Measurements from ENCODE around the gene SGMS1. TPM values are rescaled to one million over a fixed set of nuclear protein-coding genes. Genes with fewer than 3 reads are reported as not detected.
"Not testable (repeated sequence)": the region's sequence is repeated elsewhere in the genome, so short reads cannot be mapped to it uniquely, and the experiment has no call there.

Gene SGMS1
- total RNA-seq = 100 TPM
- polyA plus RNA-seq (ENCODE audit: insufficient read depth, low read depth, low replicate concordance) = 13.6 TPM
- long read RNA-seq, donor 1, partial matches to known transcripts = 0 of 2 reads
- long read RNA-seq, donor 1, other reads (novel, unspliced or antisense) = 0 of 2 reads
- long read RNA-seq, donor 2, partial matches to known transcripts = 6 of 11 reads
- long read RNA-seq, donor 2, other reads (novel, unspliced or antisense) = 0 of 11 reads
- long read RNA-seq, donor 3, partial matches to known transcripts = 0 of 10 reads
- long read RNA-seq, donor 3, other reads (novel, unspliced or antisense) = 5 of 10 reads
- long read RNA-seq, donor 4, transcript SGMS1-202 (11 exons, 3,744 nt) = major isoform, 6 of 8 reads
- long read RNA-seq, donor 4, partial matches to known transcripts = 0 of 8 reads
- long read RNA-seq, donor 4, other reads (novel, unspliced or antisense) = 0 of 8 reads
- long read RNA-seq, donor 5 = 0 reads
- long read RNA-seq, donor 6, partial matches to known transcripts = 5 of 9 reads
- long read RNA-seq, donor 6, other reads (novel, unspliced or antisense) = 0 of 9 reads
- long read RNA-seq, donor 7, transcript SGMS1-202 (11 exons, 3,744 nt) = major isoform, 29 of 90 reads
- long read RNA-seq, donor 7, partial matches to known transcripts = 12 of 90 reads
- long read RNA-seq, donor 7, other reads (novel, unspliced or antisense) = 49 of 90 reads
- long read RNA-seq, donor 8, transcript SGMS1-204 (2 exons, 625 nt) = major isoform, 5 of 5 reads
- long read RNA-seq, donor 8, partial matches to known transcripts = 0 of 5 reads
- long read RNA-seq, donor 8, other reads (novel, unspliced or antisense) = 0 of 5 reads
- long read RNA-seq, donor 9, partial matches to known transcripts = 0 of 1 reads
- long read RNA-seq, donor 9, other reads (novel, unspliced or antisense) = 0 of 1 reads
- long read RNA-seq, donor 10, partial matches to known transcripts = 10 of 16 reads
- long read RNA-seq, donor 10, other reads (novel, unspliced or antisense) = 0 of 16 reads

- Histone ChIP-seq H3K4me1 (ENCODE audit: control insufficient read depth in 2 of 3, insufficient read depth in 2 of 3, low read depth in 1 of 3, low read length in 3 of 3) (peaks cover 0 to 15% (median 7%) of the 10 kb centered on the region in 3 donors), H3K36me3 (ENCODE audit: control insufficient read depth in 2 of 3, insufficient read depth in 3 of 3, low read length in 3 of 3) (no peaks in the 10 kb centered on the region), H3K9me3 (ENCODE audit: control insufficient read depth in 2 of 3, insufficient read depth in 1 of 3, low read length in 3 of 3) (no peaks in the 10 kb centered on the region), H3K9ac (ENCODE audit: low read length in 3 of 3) (peak within 1 kb of the TSS; percentile 73 to 100 (median 98)), H3K27ac (ENCODE audit: low read depth in 2 of 2, low read length in 2 of 2) (peak within 1 kb of the TSS; percentile 99 to 100), H3K4me3 (ENCODE audit: low read length in 3 of 3) (peak within 1 kb of the TSS; percentile 85 to 92 (median 88)), H3K27me3 (ENCODE audit: control insufficient read depth, insufficient read depth, low read length) (no peaks in the 10 kb centered on the region)
- TF ChIP-seq CTCF (IDR thresholded peaks at IDR 0.05; ENCODE audit: borderline replicate concordance, extremely low read depth, insufficient read depth) = no peak
- DNase-seq = peak; percentile 88 to 97 (median 94)
- no peak for FAIRE-seq
- intact Hi-C loops (cut with DNase I) = no loop called here
Measured at GRCh38 chr10:50623663-50624412, at the start of gene SGMS1. Gene SGMS1 (minus strand): TSS chr10:50623956. CDS start chr10:50344114, 279,842 bp downstream.

GRCh38 chr10:50672152-50672551 lies 48.4 kb upstream of the SGMS1 start:
- DNase-seq; H3K9ac ChIP-seq (ENCODE audit: low read length in 3 of 3); H3K9me3 ChIP-seq (ENCODE audit: control insufficient read depth in 2 of 3, insufficient read depth in 1 of 3, low read length in 3 of 3); H3K36me3 ChIP-seq (ENCODE audit: control insufficient read depth in 2 of 3, insufficient read depth in 3 of 3, low read length in 3 of 3); intact Hi-C loops (cut with DNase I); H3K4me3 ChIP-seq (ENCODE audit: low read length in 3 of 3); H3K27ac ChIP-seq (ENCODE audit: low read depth in 2 of 2, low read length in 2 of 2); H3K4me1 ChIP-seq (ENCODE audit: control insufficient read depth in 2 of 3, insufficient read depth in 2 of 3, low read depth in 1 of 3, low read length in 3 of 3); H3K27me3 ChIP-seq (ENCODE audit: control insufficient read depth, insufficient read depth, low read length); FAIRE-seq: not testable (repeated sequence)

GRCh38 chr10:50671645-50672044 lies 47.9 kb upstream of the SGMS1 start:
- H3K9me3 ChIP-seq (ENCODE audit: control insufficient read depth in 2 of 3, insufficient read depth in 1 of 3, low read length in 3 of 3); intact Hi-C loops (cut with DNase I); H3K36me3 ChIP-seq (ENCODE audit: control insufficient read depth in 2 of 3, insufficient read depth in 3 of 3, low read length in 3 of 3); H3K27me3 ChIP-seq (ENCODE audit: control insufficient read depth, insufficient read depth, low read length); H3K9ac ChIP-seq (ENCODE audit: low read length in 3 of 3); H3K4me3 ChIP-seq (ENCODE audit: low read length in 3 of 3); FAIRE-seq; DNase-seq; H3K27ac ChIP-seq (ENCODE audit: low read depth in 2 of 2, low read length in 2 of 2); H3K4me1 ChIP-seq (ENCODE audit: control insufficient read depth in 2 of 3, insufficient read depth in 2 of 3, low read depth in 1 of 3, low read length in 3 of 3): not testable (repeated sequence)

GRCh38 chr10:50669957-50670356 lies 46.2 kb upstream of the SGMS1 start:
- H3K27ac ChIP-seq (ENCODE audit: low read depth in 2 of 2, low read length in 2 of 2); H3K4me1 ChIP-seq (ENCODE audit: control insufficient read depth in 2 of 3, insufficient read depth in 2 of 3, low read depth in 1 of 3, low read length in 3 of 3); intact Hi-C loops (cut with DNase I); H3K9ac ChIP-seq (ENCODE audit: low read length in 3 of 3); H3K27me3 ChIP-seq (ENCODE audit: control insufficient read depth, insufficient read depth, low read length); H3K9me3 ChIP-seq (ENCODE audit: control insufficient read depth in 2 of 3, insufficient read depth in 1 of 3, low read length in 3 of 3); FAIRE-seq; H3K4me3 ChIP-seq (ENCODE audit: low read length in 3 of 3); DNase-seq; H3K36me3 ChIP-seq (ENCODE audit: control insufficient read depth in 2 of 3, insufficient read depth in 3 of 3, low read length in 3 of 3): not testable (repeated sequence)

- intact Hi-C loops (cut with DNase I); H3K9ac ChIP-seq (ENCODE audit: low read length in 3 of 3); H3K27ac ChIP-seq (ENCODE audit: low read depth in 2 of 2, low read length in 2 of 2); H3K27me3 ChIP-seq (ENCODE audit: control insufficient read depth, insufficient read depth, low read length); H3K36me3 ChIP-seq (ENCODE audit: control insufficient read depth in 2 of 3, insufficient read depth in 3 of 3, low read length in 3 of 3); H3K4me1 ChIP-seq (ENCODE audit: control insufficient read depth in 2 of 3, insufficient read depth in 2 of 3, low read depth in 1 of 3, low read length in 3 of 3); FAIRE-seq; H3K9me3 ChIP-seq (ENCODE audit: control insufficient read depth in 2 of 3, insufficient read depth in 1 of 3, low read length in 3 of 3); H3K4me3 ChIP-seq (ENCODE audit: low read length in 3 of 3); DNase-seq: not testable (repeated sequence)
Measured at GRCh38 chr10:50667353-50667752, 43.6 kb upstream of the SGMS1 start.

- FAIRE-seq; H3K9me3 ChIP-seq (ENCODE audit: control insufficient read depth in 2 of 3, insufficient read depth in 1 of 3, low read length in 3 of 3); DNase-seq; intact Hi-C loops (cut with DNase I); H3K4me3 ChIP-seq (ENCODE audit: low read length in 3 of 3); H3K27me3 ChIP-seq (ENCODE audit: control insufficient read depth, insufficient read depth, low read length); H3K4me1 ChIP-seq (ENCODE audit: control insufficient read depth in 2 of 3, insufficient read depth in 2 of 3, low read depth in 1 of 3, low read length in 3 of 3); H3K9ac ChIP-seq (ENCODE audit: low read length in 3 of 3); H3K27ac ChIP-seq (ENCODE audit: low read depth in 2 of 2, low read length in 2 of 2); H3K36me3 ChIP-seq (ENCODE audit: control insufficient read depth in 2 of 3, insufficient read depth in 3 of 3, low read length in 3 of 3): not testable (repeated sequence)
Measured at GRCh38 chr10:50662420-50662819, 38.7 kb upstream of the SGMS1 start.
